HL-60 (cell line): Measurements from ENCODE around the gene SELENBP1.

Experiments
- DNase-seq, 2 experiments: peaks; one replicate each; pipeline ENCODE4 v3.0.0-alpha.2; 2010 to 2020; ENCODE audit warnings: low read depth in 1 of 2, low spot score in 1 of 2
- H3K27ac ChIP-seq: fragments of 250-450 bp; sonication (Bioruptor Pico); replicated peaks from 2 replicates; pipeline ENCODE4 v1.5.1; 2020; ENCODE audit warnings: mild to moderate bottlenecking, moderate library complexity
- H3K27me3 ChIP-seq: fragments of 250-450 bp; sonication (Bioruptor Pico); 2 replicates; pipeline ENCODE4 v1.5.1; 2021; ENCODE audit warnings: mild to moderate bottlenecking, moderate library complexity; ENCODE audit not compliant: insufficient read depth, poor library complexity, severe bottlenecking
- H3K4me3 ChIP-seq: replicated peaks from 2 replicates; pipeline ENCODE4 v1.5.1; 2011; ENCODE audit warnings: mild to moderate bottlenecking, control low read depth, low read length; ENCODE audit not compliant: insufficient read depth
- GABPA ChIP-seq: IDR thresholded peaks from 2 replicates; pipeline ENCODE4 v1.6.1; 2012; ENCODE audit warnings: low read depth
- POLR2AphosphoS5 ChIP-seq: IDR thresholded peaks from 2 replicates; pipeline ENCODE4 v1.6.1; 2012; ENCODE audit warnings: low read depth
- SPI1 ChIP-seq: IDR thresholded peaks from 2 replicates; pipeline ENCODE4 v1.6.1; 2012; ENCODE audit warnings: low read depth, mild to moderate bottlenecking, borderline replicate concordance
- TF ChIP-seq, protein P1 (sequence below): IDR thresholded peaks from one replicate; pipeline ENCODE4 v1.5.1; 2011; ENCODE audit warnings: low read length, control low read depth, inconsistent platforms; ENCODE audit not compliant: insufficient read depth
- TF ChIP-seq, protein P2 (sequence below): IDR thresholded peaks from 2 replicates; pipeline ENCODE4 v1.6.1; 2012; ENCODE audit warnings: low read depth; ENCODE audit not compliant: insufficient replicate concordance

Gene SELENBP1

GRCh38 chr1:151377150-151377884 is 4.8 kb upstream of the SELENBP1 start:
- TF ChIP-seq, protein P1, sequence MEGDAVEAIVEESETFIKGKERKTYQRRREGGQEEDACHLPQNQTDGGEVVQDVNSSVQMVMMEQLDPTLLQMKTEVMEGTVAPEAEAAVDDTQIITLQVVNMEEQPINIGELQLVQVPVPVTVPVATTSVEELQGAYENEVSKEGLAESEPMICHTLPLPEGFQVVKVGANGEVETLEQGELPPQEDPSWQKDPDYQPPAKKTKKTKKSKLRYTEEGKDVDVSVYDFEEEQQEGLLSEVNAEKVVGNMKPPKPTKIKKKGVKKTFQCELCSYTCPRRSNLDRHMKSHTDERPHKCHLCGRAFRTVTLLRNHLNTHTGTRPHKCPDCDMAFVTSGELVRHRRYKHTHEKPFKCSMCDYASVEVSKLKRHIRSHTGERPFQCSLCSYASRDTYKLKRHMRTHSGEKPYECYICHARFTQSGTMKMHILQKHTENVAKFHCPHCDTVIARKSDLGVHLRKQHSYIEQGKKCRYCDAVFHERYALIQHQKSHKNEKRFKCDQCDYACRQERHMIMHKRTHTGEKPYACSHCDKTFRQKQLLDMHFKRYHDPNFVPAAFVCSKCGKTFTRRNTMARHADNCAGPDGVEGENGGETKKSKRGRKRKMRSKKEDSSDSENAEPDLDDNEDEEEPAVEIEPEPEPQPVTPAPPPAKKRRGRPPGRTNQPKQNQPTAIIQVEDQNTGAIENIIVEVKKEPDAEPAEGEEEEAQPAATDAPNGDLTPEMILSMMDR: no peak
- TF ChIP-seq POLR2AphosphoS5: no peak
- no peak for TF ChIP-seq SPI1
- no peak for TF ChIP-seq GABPA
- TF ChIP-seq, protein P2, sequence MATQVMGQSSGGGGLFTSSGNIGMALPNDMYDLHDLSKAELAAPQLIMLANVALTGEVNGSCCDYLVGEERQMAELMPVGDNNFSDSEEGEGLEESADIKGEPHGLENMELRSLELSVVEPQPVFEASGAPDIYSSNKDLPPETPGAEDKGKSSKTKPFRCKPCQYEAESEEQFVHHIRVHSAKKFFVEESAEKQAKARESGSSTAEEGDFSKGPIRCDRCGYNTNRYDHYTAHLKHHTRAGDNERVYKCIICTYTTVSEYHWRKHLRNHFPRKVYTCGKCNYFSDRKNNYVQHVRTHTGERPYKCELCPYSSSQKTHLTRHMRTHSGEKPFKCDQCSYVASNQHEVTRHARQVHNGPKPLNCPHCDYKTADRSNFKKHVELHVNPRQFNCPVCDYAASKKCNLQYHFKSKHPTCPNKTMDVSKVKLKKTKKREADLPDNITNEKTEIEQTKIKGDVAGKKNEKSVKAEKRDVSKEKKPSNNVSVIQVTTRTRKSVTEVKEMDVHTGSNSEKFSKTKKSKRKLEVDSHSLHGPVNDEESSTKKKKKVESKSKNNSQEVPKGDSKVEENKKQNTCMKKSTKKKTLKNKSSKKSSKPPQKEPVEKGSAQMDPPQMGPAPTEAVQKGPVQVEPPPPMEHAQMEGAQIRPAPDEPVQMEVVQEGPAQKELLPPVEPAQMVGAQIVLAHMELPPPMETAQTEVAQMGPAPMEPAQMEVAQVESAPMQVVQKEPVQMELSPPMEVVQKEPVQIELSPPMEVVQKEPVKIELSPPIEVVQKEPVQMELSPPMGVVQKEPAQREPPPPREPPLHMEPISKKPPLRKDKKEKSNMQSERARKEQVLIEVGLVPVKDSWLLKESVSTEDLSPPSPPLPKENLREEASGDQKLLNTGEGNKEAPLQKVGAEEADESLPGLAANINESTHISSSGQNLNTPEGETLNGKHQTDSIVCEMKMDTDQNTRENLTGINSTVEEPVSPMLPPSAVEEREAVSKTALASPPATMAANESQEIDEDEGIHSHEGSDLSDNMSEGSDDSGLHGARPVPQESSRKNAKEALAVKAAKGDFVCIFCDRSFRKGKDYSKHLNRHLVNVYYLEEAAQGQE: no peak

GRCh38 chr1:151373196-151373595 is 691 bp upstream of the SELENBP1 start:
- Histone ChIP-seq H3K27me3 (no peaks in the 10 kb centered on the region), H3K4me3 (no peak overlapping the region), H3K27ac (no peak overlapping the region)
- DNase-seq: no peak
- TF ChIP-seq, protein P2: no peak
- TF ChIP-seq POLR2AphosphoS5 (no peak), SPI1 (no peak), GABPA (no peak)
- TF ChIP-seq, protein P1: no peak

More at GRCh38 chr1:151377150-151377884, 4.8 kb upstream of the SELENBP1 start:
- Histone ChIP-seq H3K27me3 (no peaks in the 10 kb centered on the region), H3K27ac (no peak overlapping the region), H3K4me3 (no peak overlapping the region)
- no peak for DNase-seq

- TF ChIP-seq SPI1 (no peak), GABPA (no peak), POLR2AphosphoS5 (no peak)
- TF ChIP-seq, protein P1: no peak
- TF ChIP-seq, protein P2: no peak
- no peak overlapping the region for H3K4me3 ChIP-seq
These were observed 991 bp downstream of the SELENBP1 start for GRCh38 chr1:151371370-151372057.

More at GRCh38 chr1:151371370-151372057, 991 bp downstream of the SELENBP1 start:
- Histone ChIP-seq H3K27me3 (no peaks in the 10 kb centered on the region), H3K27ac (no peak overlapping the region)
- DNase-seq: peak; percentile 14 to 38
